HepG2 (cell line): ENCODE measurements around the gene NPHP3. TPM values are rescaled to one million over a fixed set of nuclear protein-coding genes. Genes with fewer than 3 reads are reported as not detected.

Experiments used
- ATAC-seq: fragments of 200-7000 bp; cut with Tn5 transposase; 3 replicates; pipeline ENCODE4 v1.9.1; 2020; ENCODE audit warnings: mild to moderate bottlenecking, moderate library complexity
- BruUV-seq: library from RNA; stranded (reverse); fragments of 400-500 nt; replicated peaks from 2 replicates; lab custom pipeline; 2021; lab: Mats Ljungman, UMichigan
- CTCF ChIA-PET: fragments of 300-600 bp; formaldehyde crosslinking; extraction: SDS; loops from one replicate; lab custom pipeline; 2021; ENCODE audit warnings: low total read pairs, inconsistent platforms, low intra/inter-chr PET ratio; lab: Yijun Ruan, JAX
- POLR2A ChIA-PET: fragments of 350-600 bp; sonication (Branson Sonifier 250); formaldehyde crosslinking; loops from one replicate; lab custom pipeline; 2020; ENCODE audit warnings: antibody characterized with exemption, inconsistent platforms; lab: Yijun Ruan, JAX
- DNase-seq: peaks from one replicate; pipeline ENCODE4 v3.0.0-alpha.2; 2015; ENCODE audit warnings: low spot score
- FAIRE-seq: peaks from 3 replicates; lab custom pipeline; 2011; peaks lifted over from hg19 to GRCh38; lab: Jason Lieb, UNC
- H2AFZ ChIP-seq: one replicate; pipeline ENCODE4 v1.6.1; 2011; ENCODE audit warnings: low read length, inconsistent platforms
- H3K27ac ChIP-seq: fragments of 300-600 bp; 3 replicates; pipeline ENCODE4 v1.8.0; 2011; ENCODE audit warnings: mixed run types, mild to moderate bottlenecking, mixed read lengths, low read length, inconsistent platforms; ENCODE audit not compliant: insufficient read depth; ENCODE audit errors: extremely low read length
- H3K27me3 ChIP-seq, 2 experiments: fragments of 200-600 bp in 1 of 2; 2 replicates in 1 of 2; 3 replicates in 1 of 2; pipeline versions ENCODE4 v1.6.0 to v1.8.0; 2011; ENCODE audit warnings: low read length in 2 of 2, mild to moderate bottlenecking in 2 of 2, moderate library complexity in 2 of 2, inconsistent platforms in 1 of 2; ENCODE audit not compliant: insufficient read depth in 2 of 2, control insufficient read depth in 1 of 2
- H3K36me3 ChIP-seq, 2 experiments: fragments of 200-600 bp in 1 of 2; replicated peaks in 1 of 2; 2 replicates in 1 of 2; 3 replicates in 1 of 2; pipeline versions ENCODE4 v1.5.1 to v1.8.0; 2011; ENCODE audit warnings: low read length in 2 of 2, inconsistent platforms in 1 of 2; ENCODE audit not compliant: insufficient read depth in 2 of 2, control insufficient read depth in 1 of 2
- H3K4me1 ChIP-seq: 2 replicates; pipeline ENCODE4 v1.5.1; 2012; ENCODE audit warnings: low read length, inconsistent platforms; ENCODE audit not compliant: insufficient read depth
- H3K4me2 ChIP-seq: 2 replicates; pipeline ENCODE4 v1.6.0; 2011; ENCODE audit warnings: low read depth, low read length, inconsistent platforms
- H3K4me3 ChIP-seq, 3 experiments: fragments of 200-600 bp in 1 of 3; sonication (generic), shearing (Covaris generic) in 1 of 3; replicated peaks in 1 of 3; 2 replicates each; pipeline ENCODE4 v1.5.1; 2011 to 2016; ENCODE audit warnings: low read length in 3 of 3, inconsistent platforms in 2 of 3, low read depth in 2 of 3, mild to moderate bottlenecking in 2 of 3, control low read depth in 1 of 3, mixed read lengths in 1 of 3; ENCODE audit not compliant: insufficient read depth in 1 of 3
- H3K79me2 ChIP-seq: one replicate; pipeline ENCODE4 v1.6.1; 2011; ENCODE audit warnings: low read length, inconsistent platforms; ENCODE audit not compliant: insufficient read depth
- H3K9ac ChIP-seq: 2 replicates; pipeline ENCODE4 v1.6.0; 2011; ENCODE audit warnings: mild to moderate bottlenecking, low read depth, low read length, inconsistent platforms; ENCODE audit not compliant: insufficient read depth
- H3K9me3 ChIP-seq: 2 replicates; pipeline ENCODE4 v1.5.1; 2012; ENCODE audit warnings: mild to moderate bottlenecking, low read length
- H4K20me1 ChIP-seq: 2 replicates; pipeline ENCODE4 v1.6.0; 2011; ENCODE audit warnings: inconsistent platforms, mild to moderate bottlenecking, low read length, moderate library complexity; ENCODE audit not compliant: insufficient read depth
- GATAD2A ChIP-seq: IDR thresholded peaks from 2 replicates; pipeline ENCODE4 v1.6.1; 2016
- HHEX ChIP-seq: IDR thresholded peaks from 2 replicates; pipeline ENCODE4 v1.6.1; 2016; ENCODE audit warnings: control low read depth
- HMG20B ChIP-seq: conservative IDR thresholded peaks from 2 replicates; pipeline ENCODE4 v1.6.1; 2016; ENCODE audit warnings: missing genetic modification reagents, missing compliant biosample characterization
- HNF4A ChIP-seq: sonication (generic); formaldehyde crosslinking; IDR thresholded peaks from 2 replicates; pipeline ENCODE4 v1.4.0; 2020; ENCODE audit warnings: missing genetic modification reagents
- KAT2B ChIP-seq: fragments of 150-350 bp; IDR thresholded peaks from 2 replicates; pipeline ENCODE4 v1.6.1; 2014; ENCODE audit warnings: low read depth, low read length, borderline replicate concordance
- KAT7 ChIP-seq: IDR thresholded peaks from 2 replicates; pipeline ENCODE4 v1.6.1; 2018; ENCODE audit warnings: borderline replicate concordance, missing compliant biosample characterization
- SIN3B ChIP-seq: fragments of 150-350 bp; IDR thresholded peaks from 2 replicates; pipeline ENCODE4 v1.6.1; 2014; ENCODE audit warnings: low read length
- SMARCE1 ChIP-seq: fragments of 450-650 bp; IDR thresholded peaks from 2 replicates; pipeline ENCODE4 v1.6.1; 2017; ENCODE audit warnings: borderline replicate concordance
- TBP ChIP-seq: sonication (generic); formaldehyde crosslinking; IDR thresholded peaks from 2 replicates; pipeline ENCODE4 v1.5.0; 2020; ENCODE audit warnings: missing genetic modification reagents
- ZFP36 ChIP-seq: fragments of 150-350 bp; IDR thresholded peaks from 2 replicates; pipeline ENCODE4 v1.6.1; 2018; ENCODE audit warnings: borderline replicate concordance, low read length, low read depth; ENCODE audit not compliant: partially characterized antibody
- ZFP37 ChIP-seq: sonication (generic); formaldehyde crosslinking; IDR thresholded peaks from 2 replicates; pipeline ENCODE4 v1.4.0; 2020; ENCODE audit warnings: missing genetic modification reagents, borderline replicate concordance
- ZNF251 ChIP-seq: sonication (generic); formaldehyde crosslinking; IDR thresholded peaks from 2 replicates; pipeline ENCODE4 v1.9.0; 2021; ENCODE audit warnings: mild to moderate bottlenecking, missing genetic modification reagents
- ZNF747 ChIP-seq: sonication (generic); formaldehyde crosslinking; IDR thresholded peaks from 2 replicates; pipeline ENCODE4 v1.8.1; 2023; ENCODE audit warnings: missing genetic modification reagents, mild to moderate bottlenecking, borderline replicate concordance
- ZNF816 ChIP-seq: sonication (generic); formaldehyde crosslinking; IDR thresholded peaks from 2 replicates; pipeline ENCODE4 v1.8.0; 2022; ENCODE audit warnings: missing genetic modification reagents, mild to moderate bottlenecking, borderline replicate concordance
- WGBS: methylation state at CpG from one replicate; pipeline ENCODE4 v1.1.6; 2017; ENCODE audit warnings: low lambda C conversion rate; 5-methylcytosine and 5-hydroxymethylcytosine counted together
- in situ Hi-C: cut with HindIII; loops from 2 replicates; pipeline ENCODE4 v1.10.0; 2017; ENCODE audit warnings: low pct_unique_long_range_greater_than_20kb; ENCODE audit not compliant: extremely low pct_ligation_motif_present
- intact Hi-C: fragments of 100-400 bp; cut with micrococcal nuclease; formaldehyde crosslinking; loops from one replicate; pipeline ENCODE4 v1.10.0; 2022; ENCODE audit not compliant: unreplicated experiment
- polyA plus RNA-seq, 8 experiments: library from polyadenylated mRNA; depleted of rRNA in 3 of 8; stranded (reverse) in 7 of 8; unstranded in 1 of 8; fragments of >200 nt; fragmentation: Illumina TruSeq in 4 of 8; extraction: Trizol in 4 of 8; gene quantifications; 2 replicates each; pipeline versions ENCODE4 v1.2.1 to v1.2.3, GENCODE V29; 2011 to 2016; ENCODE audit warnings: low read depth in 4 of 8, missing spikeins in 1 of 8, mixed read lengths in 1 of 8; ENCODE audit not compliant: insufficient read depth in 1 of 8
- total RNA-seq, 5 experiments: library from RNA; depleted of rRNA; stranded (reverse); fragments of >200 nt; fragmentation: Illumina TruSeq; extraction: Trizol; gene quantifications; 2 replicates each; pipeline ENCODE4 v1.2.3, GENCODE V29; 2016; ENCODE audit warnings: low read depth in 1 of 5
- TF ChIP-seq, protein P1 (sequence below): sonication (generic); formaldehyde crosslinking; IDR thresholded peaks from 2 replicates; pipeline ENCODE4 v1.5.0; 2020; ENCODE audit warnings: mild to moderate bottlenecking, missing genetic modification reagents
- TF ChIP-seq, protein P2 (sequence below): sonication (generic); formaldehyde crosslinking; IDR thresholded peaks from 2 replicates; pipeline ENCODE4 v1.4.0; 2020; ENCODE audit warnings: missing genetic modification reagents
- TF ChIP-seq, protein P3 (sequence below): sonication (generic); formaldehyde crosslinking; conservative IDR thresholded peaks from 2 replicates; pipeline ENCODE4 v1.8.0; 2022; ENCODE audit warnings: mild to moderate bottlenecking, moderate library complexity, missing genetic modification reagents
- TF ChIP-seq, protein P4 (sequence below): sonication (generic); formaldehyde crosslinking; IDR thresholded peaks from 2 replicates; pipeline ENCODE4 v1.4.0; 2020; ENCODE audit warnings: mild to moderate bottlenecking, missing genetic modification reagents

The NPHP3 gene
- total and polyA plus RNA-seq, 2 of the 13 experiments (the other 11 are each of a cell fraction or from before 2014, with no cell fraction given) = 11.0 to 20.2 TPM

DNA sequence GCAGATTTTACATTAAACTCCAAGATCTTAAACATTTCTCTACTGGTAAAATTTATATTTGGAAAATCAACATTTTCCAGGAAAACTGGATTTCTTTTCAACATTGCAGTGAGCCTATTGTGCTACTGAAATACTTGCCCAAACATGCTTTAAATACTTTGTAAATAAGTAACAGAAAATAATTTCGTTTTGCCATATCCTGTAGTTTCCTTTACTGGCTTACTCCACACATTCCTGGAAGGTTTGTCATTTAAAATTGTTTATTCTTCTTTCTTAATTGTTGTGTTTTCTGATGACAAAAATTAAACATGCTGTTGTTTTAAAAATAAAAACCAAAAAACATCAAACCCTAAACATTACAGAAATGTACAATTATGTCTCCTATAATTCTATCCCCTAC lies 84.6 kb downstream of the NPHP3 start:
- TF ChIP-seq ZFP37 (CRISPR knock-in tag) (no peak), ZNF251 (CRISPR knock-in tag) (no peak), ZFP36 (no peak), HHEX (CRISPR knock-in tag) (no peak), TBP (CRISPR knock-in tag) (no peak), SMARCE1 (no peak), KAT2B (no peak), KAT7 (no peak), SIN3B (no peak), ZNF747 (no peak), GATAD2A (no peak), ZNF816 (CRISPR knock-in tag) (no peak), HMG20B (CRISPR knock-in tag) (no peak), HNF4A (no peak)
- TF ChIP-seq, protein P1, sequence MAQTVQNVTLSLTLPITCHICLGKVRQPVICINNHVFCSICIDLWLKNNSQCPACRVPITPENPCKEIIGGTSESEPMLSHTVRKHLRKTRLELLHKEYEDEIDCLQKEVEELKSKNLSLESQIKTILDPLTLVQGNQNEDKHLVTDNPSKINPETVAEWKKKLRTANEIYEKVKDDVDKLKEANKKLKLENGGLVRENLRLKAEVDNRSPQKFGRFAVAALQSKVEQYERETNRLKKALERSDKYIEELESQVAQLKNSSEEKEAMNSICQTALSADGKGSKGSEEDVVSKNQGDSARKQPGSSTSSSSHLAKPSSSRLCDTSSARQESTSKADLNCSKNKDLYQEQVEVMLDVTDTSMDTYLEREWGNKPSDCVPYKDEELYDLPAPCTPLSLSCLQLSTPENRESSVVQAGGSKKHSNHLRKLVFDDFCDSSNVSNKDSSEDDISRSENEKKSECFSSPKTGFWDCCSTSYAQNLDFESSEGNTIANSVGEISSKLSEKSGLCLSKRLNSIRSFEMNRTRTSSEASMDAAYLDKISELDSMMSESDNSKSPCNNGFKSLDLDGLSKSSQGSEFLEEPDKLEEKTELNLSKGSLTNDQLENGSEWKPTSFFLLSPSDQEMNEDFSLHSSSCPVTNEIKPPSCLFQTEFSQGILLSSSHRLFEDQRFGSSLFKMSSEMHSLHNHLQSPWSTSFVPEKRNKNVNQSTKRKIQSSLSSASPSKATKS (CRISPR knock-in tag) = no peak
- TF ChIP-seq, protein P2, sequence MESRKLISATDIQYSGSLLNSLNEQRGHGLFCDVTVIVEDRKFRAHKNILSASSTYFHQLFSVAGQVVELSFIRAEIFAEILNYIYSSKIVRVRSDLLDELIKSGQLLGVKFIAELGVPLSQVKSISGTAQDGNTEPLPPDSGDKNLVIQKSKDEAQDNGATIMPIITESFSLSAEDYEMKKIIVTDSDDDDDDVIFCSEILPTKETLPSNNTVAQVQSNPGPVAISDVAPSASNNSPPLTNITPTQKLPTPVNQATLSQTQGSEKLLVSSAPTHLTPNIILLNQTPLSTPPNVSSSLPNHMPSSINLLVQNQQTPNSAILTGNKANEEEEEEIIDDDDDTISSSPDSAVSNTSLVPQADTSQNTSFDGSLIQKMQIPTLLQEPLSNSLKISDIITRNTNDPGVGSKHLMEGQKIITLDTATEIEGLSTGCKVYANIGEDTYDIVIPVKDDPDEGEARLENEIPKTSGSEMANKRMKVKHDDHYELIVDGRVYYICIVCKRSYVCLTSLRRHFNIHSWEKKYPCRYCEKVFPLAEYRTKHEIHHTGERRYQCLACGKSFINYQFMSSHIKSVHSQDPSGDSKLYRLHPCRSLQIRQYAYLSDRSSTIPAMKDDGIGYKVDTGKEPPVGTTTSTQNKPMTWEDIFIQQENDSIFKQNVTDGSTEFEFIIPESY (CRISPR knock-in tag) = no peak
- TF ChIP-seq, protein P3, sequence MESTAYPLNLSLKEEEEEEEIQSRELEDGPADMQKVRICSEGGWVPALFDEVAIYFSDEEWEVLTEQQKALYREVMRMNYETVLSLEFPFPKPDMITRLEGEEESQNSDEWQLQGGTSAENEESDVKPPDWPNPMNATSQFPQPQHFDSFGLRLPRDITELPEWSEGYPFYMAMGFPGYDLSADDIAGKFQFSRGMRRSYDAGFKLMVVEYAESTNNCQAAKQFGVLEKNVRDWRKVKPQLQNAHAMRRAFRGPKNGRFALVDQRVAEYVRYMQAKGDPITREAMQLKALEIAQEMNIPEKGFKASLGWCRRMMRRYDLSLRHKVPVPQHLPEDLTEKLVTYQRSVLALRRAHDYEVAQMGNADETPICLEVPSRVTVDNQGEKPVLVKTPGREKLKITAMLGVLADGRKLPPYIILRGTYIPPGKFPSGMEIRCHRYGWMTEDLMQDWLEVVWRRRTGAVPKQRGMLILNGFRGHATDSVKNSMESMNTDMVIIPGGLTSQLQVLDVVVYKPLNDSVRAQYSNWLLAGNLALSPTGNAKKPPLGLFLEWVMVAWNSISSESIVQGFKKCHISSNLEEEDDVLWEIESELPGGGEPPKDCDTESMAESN (CRISPR knock-in tag) = no peak
- TF ChIP-seq, protein P4, sequence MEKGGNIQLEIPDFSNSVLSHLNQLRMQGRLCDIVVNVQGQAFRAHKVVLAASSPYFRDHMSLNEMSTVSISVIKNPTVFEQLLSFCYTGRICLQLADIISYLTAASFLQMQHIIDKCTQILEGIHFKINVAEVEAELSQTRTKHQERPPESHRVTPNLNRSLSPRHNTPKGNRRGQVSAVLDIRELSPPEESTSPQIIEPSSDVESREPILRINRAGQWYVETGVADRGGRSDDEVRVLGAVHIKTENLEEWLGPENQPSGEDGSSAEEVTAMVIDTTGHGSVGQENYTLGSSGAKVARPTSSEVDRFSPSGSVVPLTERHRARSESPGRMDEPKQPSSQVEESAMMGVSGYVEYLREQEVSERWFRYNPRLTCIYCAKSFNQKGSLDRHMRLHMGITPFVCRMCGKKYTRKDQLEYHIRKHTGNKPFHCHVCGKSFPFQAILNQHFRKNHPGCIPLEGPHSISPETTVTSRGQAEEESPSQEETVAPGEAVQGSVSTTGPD (CRISPR knock-in tag) = no peak
- DNase-seq (no peak), FAIRE-seq (no peak), ATAC-seq (no peak)
- no peak overlapping the region for H3K4me2 ChIP-seq
- in situ Hi-C loops (loop anchor here (5.0 kb wide), 1 partner anchor 100 kb away; no protein-coding TSS in a partner anchor), intact Hi-C loops (no loop called here)
- no TSS peak for BruUV-seq
- H3K27me3 ChIP-seq = no peaks in the 10 kb centered on the region
- H3K4me3 ChIP-seq = no peak overlapping the region
- no peak overlapping the region for H2AFZ ChIP-seq
- peaks cover 3 to 14% of the 10 kb centered on the region in 2 experiments; a peak in 2 of 5 replicates for H3K36me3 ChIP-seq
- no peaks in the 10 kb centered on the region for H3K79me2 ChIP-seq
- no peaks in the 10 kb centered on the region; the same call in 1 of the 2 replicates for H4K20me1 ChIP-seq
- 74% methylated on average over 1 of the region's 1 CpG for WGBS
- no peaks in the 10 kb centered on the region for H3K4me1 ChIP-seq
- no peak overlapping the region for H3K9ac ChIP-seq
- CTCF ChIA-PET = no interaction called here
- POLR2A ChIA-PET = no interaction called here
- H3K27ac ChIP-seq = no peak overlapping the region
- H3K9me3 ChIP-seq = no peaks in the 10 kb centered on the region
